NCI-H1105 (cell line): Measurements from ENCODE around the gene BPGM.
A peak's percentile ranks its signal among the peaks of the same experiment; 100 is the strongest.
"Not testable (repeated sequence)": the region's sequence is repeated elsewhere in the genome, so short reads cannot be mapped to it uniquely, and the experiment has no call there.

Experiments
- DNase-seq: peaks from one replicate; lab custom pipeline; 2025; lab: John Stamatoyannopoulos, UW

Gene BPGM

DNA sequence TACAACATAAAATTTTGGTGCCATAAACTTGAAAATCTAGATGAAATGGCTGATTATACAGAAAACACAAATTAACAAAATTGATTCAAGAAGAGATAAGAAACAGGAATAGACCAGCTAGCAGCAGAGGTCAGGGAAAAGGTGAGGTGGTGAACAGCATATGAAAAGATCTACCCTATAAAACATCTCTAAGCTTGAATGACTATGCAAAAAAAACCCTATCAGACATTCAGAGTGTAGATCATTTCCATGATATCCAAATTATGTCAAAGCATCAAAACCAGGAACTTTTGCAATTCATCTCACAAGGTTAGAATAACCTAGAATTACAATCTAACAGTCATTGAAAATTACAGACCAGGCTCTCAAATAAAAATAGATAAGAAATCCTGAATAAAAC, 14.6 kb upstream of the BPGM start:
- no peak for DNase-seq

DNA sequence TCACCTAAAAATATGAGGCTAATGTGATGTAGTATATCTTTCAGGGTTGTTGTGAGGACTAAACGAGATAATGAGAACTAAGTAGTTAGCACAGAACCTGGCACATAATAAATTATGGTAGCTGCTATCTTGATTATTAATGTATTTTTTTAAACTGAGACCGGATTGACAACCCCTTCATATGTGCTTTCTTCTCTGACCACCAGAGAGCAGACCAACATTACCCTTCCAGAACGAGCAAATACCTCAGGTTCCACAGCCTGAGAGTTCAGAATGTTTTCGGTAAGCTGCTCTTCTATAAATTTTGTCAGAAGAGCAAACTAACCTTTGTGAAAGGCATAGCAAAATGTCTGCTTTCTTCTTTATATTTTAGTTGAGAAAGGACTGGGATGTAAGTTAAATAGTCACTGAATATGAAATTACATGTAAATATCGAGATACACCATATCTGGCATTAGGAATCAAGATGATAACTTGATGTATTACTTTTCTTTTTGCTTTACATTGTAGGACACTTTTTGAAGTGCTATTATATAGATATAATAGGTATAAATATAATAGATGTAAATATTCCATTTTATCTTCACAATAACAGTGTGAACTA, 13.6 kb upstream of the BPGM start:
- DNase-seq: peak; percentile 9

DNA sequence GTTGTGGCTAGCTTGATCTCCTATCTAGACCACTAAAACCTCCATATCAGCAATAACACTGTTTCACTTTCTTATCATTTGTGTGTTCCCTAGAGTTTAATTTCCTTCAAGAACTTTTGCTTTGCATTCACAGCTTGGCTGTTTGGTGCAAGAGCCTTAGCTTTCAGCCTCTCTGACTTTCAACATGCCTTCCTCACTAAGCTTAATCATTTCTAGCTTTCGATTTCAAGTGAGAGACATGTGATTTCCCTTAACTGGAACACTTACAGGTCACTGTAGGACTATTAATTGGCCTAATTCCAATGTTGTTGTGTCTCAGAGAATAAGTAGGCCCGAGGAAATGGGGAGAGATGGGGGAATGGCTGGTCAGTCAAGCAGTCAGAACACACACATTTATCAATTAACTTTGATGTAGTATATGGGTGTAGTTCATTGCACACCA, 10.6 kb upstream of the BPGM start:
- DNase-seq: no peak

DNA sequence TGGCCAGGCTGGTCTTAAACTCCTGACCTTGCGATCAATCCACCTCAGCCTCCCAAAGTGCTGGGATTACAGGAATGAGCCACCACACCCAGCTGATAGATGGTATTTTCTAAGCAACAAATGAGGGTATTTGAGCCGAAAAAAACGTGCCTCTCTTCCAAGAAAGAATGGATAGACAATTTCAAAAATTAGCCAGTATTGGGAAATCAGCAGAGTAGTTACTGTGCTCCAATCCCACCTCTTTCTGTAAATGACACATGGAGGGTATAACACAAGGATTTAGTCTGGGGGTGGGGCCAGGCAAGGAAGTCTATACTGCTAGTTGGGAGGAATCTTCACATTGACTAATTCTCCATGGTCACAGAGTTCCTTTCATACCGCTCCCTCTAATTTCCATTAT, 9.2 kb upstream of the BPGM start:
- DNase-seq: no peak

DNA sequence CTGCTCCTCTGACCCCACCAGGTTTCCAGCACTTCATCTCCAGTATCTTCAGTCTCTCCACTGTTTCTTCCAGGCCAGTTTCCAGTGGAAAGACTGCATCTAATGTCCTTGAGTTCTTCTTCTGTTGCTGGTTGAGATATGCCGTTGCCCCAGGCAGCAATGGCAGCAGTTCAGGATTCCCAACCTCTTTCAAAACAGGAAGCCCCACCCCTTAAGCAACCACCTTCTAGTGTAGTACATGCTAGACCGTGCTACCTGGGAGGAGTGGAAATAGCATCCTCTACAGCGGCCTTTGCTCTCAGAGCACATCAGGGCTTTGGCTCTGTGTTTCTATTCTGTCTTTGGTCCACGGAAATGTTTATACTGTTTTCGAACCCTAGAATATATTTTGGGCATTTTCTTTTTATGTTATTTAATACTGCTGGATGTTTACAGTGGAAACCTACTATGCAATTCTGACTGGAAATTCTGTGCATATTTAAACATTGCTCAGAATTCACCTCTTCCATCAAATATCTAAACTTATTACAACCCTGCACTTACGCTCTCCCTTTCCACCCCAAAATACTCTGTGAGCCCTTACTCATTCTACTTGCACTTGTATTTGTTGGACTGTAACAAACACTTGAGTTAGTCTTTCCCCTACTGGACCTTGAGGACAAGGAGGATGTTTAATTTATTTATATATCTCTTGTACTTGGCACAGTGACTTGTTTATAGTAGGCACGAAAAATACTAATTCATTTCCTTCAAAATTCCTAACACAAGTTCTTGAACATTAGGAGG, 8.5 kb upstream of the BPGM start:
- no peak for DNase-seq

DNA sequence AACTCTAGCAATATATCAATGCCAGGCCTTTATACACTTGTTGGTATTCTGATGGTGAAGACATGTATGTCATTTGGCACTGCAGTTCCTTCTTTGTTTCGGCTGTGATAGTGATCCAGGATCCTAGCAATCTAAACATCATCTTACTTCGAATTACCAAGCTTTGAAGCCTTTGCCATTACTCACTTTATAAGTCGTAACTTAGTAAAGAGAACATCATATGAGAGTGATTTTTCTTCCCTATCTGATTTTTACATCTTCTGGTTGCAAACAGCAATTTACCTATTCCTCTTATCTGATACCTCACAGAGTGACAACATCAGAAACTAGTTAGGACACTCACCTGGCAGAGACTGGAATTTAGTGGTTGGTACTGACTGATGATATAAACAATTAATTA, 7.6 kb upstream of the BPGM start:
- DNase-seq: no peak

DNA sequence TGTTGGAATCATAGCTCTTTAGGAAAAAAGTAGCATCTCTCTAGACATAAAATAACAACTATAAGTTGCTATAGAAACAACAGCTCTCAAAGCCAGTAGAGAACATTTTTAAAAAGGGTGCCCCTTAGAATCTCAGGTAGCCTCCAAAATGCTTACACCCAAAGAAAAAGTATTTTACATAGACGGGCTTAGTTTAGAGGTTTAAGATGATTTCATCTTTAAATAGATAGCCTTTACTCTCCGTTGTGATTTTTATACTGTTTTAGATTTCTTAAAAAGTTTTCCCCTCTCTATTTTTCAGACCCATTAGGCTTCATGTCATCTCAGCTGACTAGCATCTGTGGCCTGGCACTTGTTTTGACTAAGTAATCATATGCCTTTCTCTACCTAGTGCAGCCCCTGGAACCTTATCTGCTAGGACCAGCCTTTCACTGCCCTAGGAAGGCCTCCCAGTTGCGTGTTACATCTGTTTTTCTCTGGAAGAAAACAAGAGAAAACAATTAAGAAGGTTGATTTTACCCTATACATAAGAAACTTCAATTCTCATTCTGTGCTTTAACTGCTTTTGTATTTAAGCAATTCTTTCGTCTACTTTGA, 6.9 kb upstream of the BPGM start:
- DNase-seq: no peak

DNA sequence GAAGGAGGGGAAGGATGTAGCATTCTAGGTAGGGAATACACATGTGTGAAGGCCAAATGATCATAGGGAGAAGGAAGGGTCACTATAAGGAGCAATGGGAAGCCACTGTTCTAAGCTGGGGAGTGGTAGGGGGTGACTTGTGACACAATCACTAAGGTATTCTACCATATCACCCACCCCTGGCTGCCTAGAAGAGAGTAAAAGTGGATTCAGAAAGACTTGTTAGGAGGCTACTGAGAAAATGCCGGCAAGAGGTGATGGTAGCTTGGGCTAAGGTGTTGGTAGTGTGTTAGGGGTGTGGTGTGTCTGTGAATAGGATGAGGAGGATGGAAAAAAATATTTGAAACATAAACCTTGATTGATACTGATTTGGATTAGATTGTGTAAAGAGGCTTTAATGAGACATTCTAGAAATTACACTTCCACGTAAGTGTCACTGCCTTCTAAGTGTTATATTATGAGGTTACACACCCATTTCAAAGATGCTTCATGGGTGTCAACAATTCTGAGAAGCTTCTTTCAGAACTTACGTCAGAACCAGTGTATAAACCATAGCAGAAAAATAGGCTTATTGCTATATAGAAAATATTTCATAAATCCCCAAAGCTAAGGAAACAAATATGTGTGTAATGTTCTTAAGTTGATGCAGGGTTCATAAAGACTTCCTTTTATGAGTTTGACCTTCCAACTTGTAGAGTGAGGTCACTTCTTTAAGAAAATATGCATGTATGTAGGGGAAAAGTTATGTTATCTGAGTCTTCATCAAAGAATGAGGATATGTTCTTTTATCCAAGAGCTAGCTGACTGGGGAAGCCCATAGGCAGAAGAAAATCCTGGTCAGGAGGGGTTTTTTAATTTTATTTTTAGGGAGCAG, 5.6 kb upstream of the BPGM start:
- DNase-seq: no peak

DNA sequence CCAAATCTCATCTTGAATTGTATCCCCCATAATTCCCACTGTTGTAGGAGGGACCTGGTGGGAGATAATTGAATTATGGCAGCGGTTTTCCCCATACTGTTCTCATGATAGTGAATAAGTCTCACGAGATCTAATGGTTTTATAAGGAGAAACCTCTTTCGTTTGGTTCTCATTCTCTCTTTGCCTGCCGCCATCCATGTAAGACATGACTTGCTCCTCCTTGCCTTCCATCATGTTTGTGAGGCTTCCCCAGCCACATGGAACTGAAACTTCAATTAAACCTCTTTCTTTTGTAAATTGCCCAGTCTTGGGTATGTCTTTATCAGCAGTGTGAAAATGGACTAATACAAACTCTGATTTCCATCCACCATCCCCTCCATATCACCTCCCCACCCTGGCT, 4.7 kb upstream of the BPGM start:
- not testable (repeated sequence) for DNase-seq

DNA sequence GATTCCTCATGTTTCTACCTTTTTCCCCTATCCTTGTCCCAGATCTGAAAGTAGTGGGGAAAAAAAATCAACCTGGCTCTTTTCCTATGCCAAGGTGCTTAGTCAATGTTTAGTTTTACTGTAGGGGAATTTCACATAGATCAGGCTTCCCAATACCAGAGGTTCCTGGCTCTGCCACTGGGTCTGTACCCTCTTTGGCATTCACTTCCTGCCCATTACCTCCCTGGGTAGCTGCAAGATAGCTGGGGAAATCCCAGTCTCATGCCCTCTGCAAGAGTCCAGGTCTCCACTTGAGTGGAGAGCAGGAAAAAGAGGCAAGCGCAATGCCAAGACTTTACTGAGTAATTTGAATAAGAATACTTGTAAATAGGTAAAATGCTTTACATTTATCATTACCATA, 3.5 kb upstream of the BPGM start:
- DNase-seq: no peak

DNA sequence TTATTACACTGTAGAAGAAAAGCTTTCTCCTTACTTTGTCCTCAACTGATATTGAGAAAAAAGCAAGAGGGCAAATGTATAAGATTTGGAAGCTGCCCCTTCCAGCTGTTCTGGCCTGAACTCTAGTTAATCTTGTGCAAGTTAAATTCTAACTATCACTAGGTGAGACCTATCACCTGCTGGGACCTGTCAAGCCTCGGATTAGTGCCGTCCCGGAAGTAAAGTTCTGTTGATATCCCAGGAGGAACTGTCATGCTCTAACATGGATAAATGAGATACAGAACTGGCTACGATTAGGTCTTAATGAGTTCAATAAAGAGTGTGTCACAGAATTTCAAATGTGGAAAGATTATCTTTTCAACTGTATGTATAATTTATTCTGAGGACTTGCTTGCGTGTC, 1.2 kb upstream of the BPGM start:
- no peak for DNase-seq

DNA sequence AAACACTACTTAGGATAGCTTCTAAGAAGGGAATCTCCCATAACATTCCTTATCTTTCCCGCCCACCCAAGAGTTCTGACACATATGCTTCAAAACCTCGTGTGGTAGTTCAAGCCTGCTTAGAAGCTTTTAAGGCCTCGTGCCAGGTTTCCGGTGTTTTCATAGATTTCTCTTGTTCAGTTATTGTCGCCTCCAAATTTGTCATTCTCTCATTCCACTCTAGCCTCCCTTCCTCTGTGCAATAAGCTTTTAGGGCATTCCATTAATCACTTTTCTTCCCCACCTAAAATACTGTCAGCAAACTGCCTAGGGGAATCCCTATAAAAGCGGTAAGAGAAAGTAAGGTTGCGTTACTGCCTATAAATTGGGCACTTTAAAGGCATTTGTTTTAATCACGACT, 718 bp upstream of the BPGM start:
- DNase-seq: no peak

DNA sequence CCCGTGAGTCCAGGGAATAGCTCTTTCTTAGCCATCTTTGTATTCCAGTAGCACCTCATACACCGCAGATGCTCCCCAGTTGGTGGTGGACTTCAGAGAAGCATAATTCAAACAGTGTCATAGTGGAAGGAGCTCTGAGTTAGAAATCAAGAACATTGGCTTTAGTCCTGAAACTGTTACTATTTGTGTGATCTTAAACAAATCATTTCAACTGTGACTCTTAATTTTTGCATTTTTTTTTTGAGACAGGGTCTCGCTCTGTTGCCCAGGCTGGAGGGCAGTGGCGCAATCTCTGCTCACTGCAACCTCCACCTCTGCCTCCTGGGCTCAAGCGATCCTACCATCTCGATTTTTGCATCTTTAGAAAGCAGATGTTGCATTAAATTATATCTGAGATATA, 1.8 kb downstream of the BPGM start:
- no peak for DNase-seq

DNA sequence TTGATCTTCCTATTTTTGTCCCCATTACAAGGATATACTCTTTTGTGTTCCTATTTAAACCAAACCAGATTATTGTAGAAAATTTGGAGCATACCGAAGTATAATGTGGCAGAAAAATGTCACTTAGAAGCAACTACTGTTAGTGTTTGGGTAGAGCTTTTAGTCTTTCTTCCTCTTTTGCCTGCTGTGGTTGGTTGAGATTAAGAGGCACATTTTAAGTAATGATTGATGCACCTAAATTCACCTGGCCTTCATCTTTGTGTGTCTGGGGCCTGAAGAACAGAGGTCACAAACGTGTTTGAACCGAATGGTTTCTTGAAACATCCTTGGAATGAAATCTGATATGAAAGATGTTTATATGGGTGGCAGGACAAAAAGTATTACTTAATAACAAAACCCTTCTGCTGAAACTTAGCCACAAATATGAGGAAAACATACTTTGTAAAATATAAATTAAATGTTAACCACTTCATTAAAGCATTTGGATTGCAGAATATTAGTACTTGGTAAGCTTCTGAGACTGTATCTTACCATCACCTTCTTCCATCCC, 2.6 kb downstream of the BPGM start:
- no peak for DNase-seq

DNA sequence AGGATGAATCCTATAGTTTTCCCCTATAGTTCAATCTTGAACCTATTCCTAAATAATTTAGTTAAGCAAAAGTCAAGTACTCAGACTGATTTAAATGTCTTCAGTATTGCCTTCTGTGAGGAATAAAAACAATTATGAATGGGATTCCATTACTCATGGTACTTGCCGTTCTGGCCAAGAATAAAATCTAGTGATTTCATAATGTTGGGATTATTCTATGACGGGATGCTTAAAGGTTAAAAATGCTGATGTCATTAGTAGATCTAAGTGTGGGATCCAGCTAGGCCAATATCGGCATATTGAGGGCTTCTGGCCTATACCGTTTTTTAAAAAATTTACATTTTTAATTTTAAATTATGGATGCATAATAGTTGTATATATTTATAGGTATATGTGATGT, 5.3 kb downstream of the BPGM start:
- DNase-seq: no peak

DNA sequence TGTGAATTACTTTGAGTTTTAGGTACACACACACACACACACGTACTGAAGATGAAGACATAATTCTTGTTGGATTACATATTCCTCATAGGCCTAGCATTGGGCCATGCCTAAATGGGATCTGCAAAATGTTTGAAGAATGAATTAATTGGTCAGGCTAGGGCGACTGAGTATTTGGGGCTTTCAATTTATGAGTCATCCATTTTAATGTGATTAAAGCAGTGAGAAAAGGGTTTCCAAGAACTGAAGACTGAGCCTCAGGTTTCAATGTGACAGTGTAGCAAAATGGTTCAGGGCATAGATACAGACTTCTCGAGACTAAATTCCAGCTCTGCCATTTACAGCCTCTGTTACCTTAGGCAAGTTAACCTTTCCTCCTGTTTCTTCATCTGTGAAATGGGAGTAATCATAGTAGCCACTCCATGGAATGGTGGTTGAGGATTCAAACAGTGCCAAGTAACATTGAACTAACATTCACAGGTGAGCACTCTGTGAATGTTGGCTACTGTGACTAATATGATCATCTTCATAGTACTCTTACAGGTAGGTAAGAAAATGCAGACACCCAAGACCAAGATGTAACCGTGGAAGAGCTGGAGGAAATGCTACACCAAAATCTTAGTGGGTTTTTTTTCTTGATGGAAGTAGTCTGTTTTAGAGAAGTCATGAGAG, 7.6 kb downstream of the BPGM start:
- no peak for DNase-seq

DNA sequence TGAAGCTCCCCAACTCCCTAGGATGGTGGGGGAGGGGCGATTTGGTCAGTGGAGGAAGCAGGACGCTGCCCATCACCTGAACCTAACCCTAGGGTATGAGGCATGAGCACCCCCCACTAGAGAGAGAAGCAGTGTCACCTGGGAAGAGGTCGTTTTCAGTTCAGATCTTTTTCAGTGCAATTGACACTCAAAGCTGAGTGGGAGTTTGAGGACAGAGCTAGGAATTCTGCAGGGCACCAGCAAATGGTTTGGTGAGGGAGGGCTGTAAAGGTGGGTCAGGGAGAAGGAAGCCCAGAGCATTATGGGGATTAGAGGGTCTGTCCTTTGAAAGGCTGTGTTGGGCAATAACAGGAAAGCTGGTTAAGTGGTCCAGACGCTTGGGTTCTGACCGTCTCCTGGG, 10.9 kb downstream of the BPGM start:
- no peak for DNase-seq

DNA sequence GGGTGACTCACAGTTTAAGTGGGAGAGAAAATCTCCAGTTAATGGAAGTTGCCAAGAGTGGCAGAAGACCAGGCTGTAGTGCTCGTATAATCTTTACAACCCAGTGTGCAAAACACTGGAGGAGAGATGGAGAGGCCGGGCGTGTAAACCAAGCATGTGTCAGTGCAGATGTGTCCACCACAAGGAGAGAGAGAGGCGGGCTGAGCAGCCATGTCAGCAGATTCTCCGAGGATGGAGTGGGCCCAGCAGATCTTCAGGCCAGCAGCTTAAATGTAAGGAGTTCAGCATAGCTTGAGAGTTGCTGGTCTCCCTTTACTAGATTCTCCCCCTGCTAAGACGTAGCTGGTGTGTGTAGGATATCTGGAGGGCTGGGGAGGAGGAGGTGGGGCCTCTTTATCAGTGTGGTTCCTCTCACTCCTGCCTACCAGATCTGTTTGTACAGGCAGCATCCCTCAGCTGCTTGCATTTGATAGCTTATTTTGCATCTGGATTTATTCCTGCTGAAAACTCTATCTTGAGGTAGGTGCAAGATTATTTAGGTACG, 13.7 kb downstream of the BPGM start:
- no peak for DNase-seq

DNA sequence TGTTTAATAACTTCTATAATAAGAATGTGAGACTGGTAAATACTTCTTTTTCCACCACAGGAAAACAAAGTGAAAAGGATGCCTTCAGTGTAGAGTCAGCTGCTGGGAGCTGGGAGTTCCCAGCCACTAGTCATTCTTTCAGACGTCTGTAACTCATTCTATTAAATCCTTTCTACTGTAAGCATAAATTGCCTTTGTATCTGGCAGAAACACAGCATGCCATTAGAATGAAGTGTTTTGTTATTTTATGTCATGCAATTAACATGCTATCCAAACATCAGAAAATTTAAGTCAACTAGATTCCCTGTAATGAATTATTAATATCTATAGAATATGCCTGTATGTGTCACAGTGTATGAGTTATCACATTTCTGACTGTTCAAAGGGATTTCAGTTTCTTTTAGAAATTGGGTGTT, 14.3 kb downstream of the BPGM start:
- no peak for DNase-seq

DNA sequence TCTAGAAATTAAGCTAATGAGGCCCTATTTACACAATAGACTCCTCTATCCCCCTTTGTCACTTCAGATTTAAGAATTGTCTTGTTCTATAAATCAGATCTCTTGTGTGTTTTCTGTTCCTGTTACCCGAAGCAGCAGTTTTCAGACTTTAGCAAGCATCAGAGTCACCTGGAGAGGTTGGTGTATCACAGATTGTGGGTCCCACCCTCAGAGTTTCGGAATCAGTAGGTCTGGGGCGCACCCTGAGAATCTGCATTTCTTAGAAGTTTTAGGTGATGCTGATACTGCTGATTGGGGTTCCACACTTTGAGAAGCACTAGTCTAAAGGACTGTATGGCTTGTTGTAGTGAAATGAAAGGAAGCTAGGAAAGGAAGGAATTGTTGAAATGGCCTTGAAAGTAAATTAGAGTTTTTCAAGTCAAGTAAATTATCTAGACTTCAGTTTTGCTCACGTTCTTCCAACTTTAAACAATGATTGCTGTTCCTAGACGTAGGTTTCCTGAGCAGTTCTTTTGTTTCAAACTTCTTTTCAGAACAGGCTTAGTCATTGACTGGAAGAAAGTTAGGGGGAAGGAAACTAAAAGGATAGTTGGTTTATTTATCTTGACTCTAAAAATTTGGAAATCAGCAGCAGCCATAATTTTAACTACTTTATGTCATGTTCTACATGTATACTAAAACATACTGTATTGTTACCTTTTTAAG, 15.7 kb downstream of the BPGM start:
- DNase-seq: no peak

DNA sequence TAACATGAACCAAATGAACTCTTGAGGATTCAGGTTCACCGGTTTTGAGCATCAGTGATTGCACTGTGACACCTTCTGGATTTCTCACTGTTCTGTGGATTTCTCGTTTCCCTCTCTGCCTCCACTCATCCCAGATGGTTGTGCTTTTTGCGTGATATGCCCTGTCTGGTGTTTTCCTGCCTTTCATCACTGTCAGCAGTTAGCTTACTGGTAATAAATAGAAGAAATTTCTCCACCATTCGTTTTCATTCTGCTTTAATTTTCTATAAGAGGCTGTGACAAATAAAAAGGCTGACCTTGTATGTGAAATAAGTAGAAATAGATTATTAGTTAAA, 16.2 kb downstream of the BPGM start:
- DNase-seq: no peak
